BLaER1 (cell line): Measurements from ENCODE around the gene CELF4.

Experiments used
- H3K27ac ChIP-seq: shearing (Covaris generic); formaldehyde crosslinking; 2 replicates; pipeline ENCODE4 v1.8.1; 2022
- H3K27me3 ChIP-seq: shearing (Covaris generic); formaldehyde crosslinking; 2 replicates; pipeline ENCODE4 v1.8.1; 2022
- H3K36me3 ChIP-seq: shearing (Covaris generic); formaldehyde crosslinking; 2 replicates; pipeline ENCODE4 v1.8.1; 2022
- H3K4me1 ChIP-seq: shearing (Covaris generic); formaldehyde crosslinking; 2 replicates; pipeline ENCODE4 v1.8.1; 2022
- H3K4me2 ChIP-seq: shearing (Covaris generic); formaldehyde crosslinking; 2 replicates; pipeline ENCODE4 v1.8.1; 2022
- H3K4me3 ChIP-seq: shearing (Covaris generic); formaldehyde crosslinking; 2 replicates; pipeline ENCODE4 v1.8.1; 2022
- H3K9ac ChIP-seq: shearing (Covaris generic); formaldehyde crosslinking; 2 replicates; pipeline ENCODE4 v1.8.1; 2022
- H3K9me3 ChIP-seq: shearing (Covaris generic); formaldehyde crosslinking; 2 replicates; pipeline ENCODE4 v1.8.1; 2022
- H4K20me1 ChIP-seq: shearing (Covaris generic); formaldehyde crosslinking; 2 replicates; pipeline ENCODE4 v1.8.1; 2022
- Cebpa-rat ChIP-seq: shearing (Covaris generic); IDR thresholded peaks from 2 replicates; pipeline ENCODE4 v1.8.1; 2022

Gene CELF4

GRCh38 chr18:37393221-37393827 lies 172.3 kb downstream of the CELF4 start:
- Histone ChIP-seq H3K36me3 (no peaks in the 10 kb centered on the region), H3K27me3 (peaks cover 25% of the 10 kb centered on the region), H3K4me1 (peaks cover 6% of the 10 kb centered on the region; the same call in 1 of the 2 replicates), H3K27ac (no peak overlapping the region), H4K20me1 (no peaks in the 10 kb centered on the region), H3K4me2 (peak overlapping the region; percentile 52), H3K9me3 (peaks cover 18% of the 10 kb centered on the region), H3K9ac (no peak overlapping the region), H3K4me3 (peak overlapping the region; percentile 38; the same call in 1 of the 2 replicates)
- no peak for TF ChIP-seq Cebpa-rat

GRCh38 chr18:37392648-37393047 lies 172.9 kb downstream of the CELF4 start:
- H3K4me2 ChIP-seq = no peak overlapping the region
- H3K36me3 ChIP-seq = no peaks in the 10 kb centered on the region
- peaks cover 6% of the 10 kb centered on the region; the same call in 1 of the 2 replicates for H3K4me1 ChIP-seq
- peaks cover 25% of the 10 kb centered on the region for H3K27me3 ChIP-seq
- no peak overlapping the region for H3K9ac ChIP-seq
- no peak overlapping the region for H3K27ac ChIP-seq
- H3K4me3 ChIP-seq = no peak overlapping the region
- no peaks in the 10 kb centered on the region for H4K20me1 ChIP-seq
- peaks cover 18% of the 10 kb centered on the region for H3K9me3 ChIP-seq
- no peak for TF ChIP-seq Cebpa-rat

- Histone ChIP-seq H3K27ac (no peak overlapping the region), H3K4me3 (no peak overlapping the region), H3K36me3 (no peaks in the 10 kb centered on the region), H3K4me1 (peaks cover 6% of the 10 kb centered on the region; the same call in 1 of the 2 replicates), H3K4me2 (no peak overlapping the region), H4K20me1 (no peaks in the 10 kb centered on the region), H3K9ac (no peak overlapping the region), H3K9me3 (peaks cover 18% of the 10 kb centered on the region), H3K27me3 (peaks cover 25% of the 10 kb centered on the region)
- TF ChIP-seq Cebpa-rat = no peak
Observed at GRCh38 chr18:37391698-37392548, 173.7 kb downstream of the CELF4 start.

GRCh38 chr18:37391156-37391555 lies 174.4 kb downstream of the CELF4 start:
- Histone ChIP-seq H3K4me2 (no peak overlapping the region), H4K20me1 (no peaks in the 10 kb centered on the region), H3K36me3 (no peaks in the 10 kb centered on the region), H3K27ac (no peak overlapping the region), H3K9me3 (peaks cover 18% of the 10 kb centered on the region), H3K27me3 (peaks cover 25% of the 10 kb centered on the region), H3K4me3 (no peak overlapping the region), H3K9ac (no peak overlapping the region), H3K4me1 (peaks cover 6% of the 10 kb centered on the region; the same call in 1 of the 2 replicates)
- no peak for TF ChIP-seq Cebpa-rat

- Histone ChIP-seq H4K20me1 (no peaks in the 10 kb centered on the region), H3K27me3 (peaks cover 25% of the 10 kb centered on the region), H3K9ac (no peak overlapping the region), H3K4me3 (no peak overlapping the region), H3K4me1 (peaks cover 6% of the 10 kb centered on the region; the same call in 1 of the 2 replicates), H3K9me3 (peaks cover 18% of the 10 kb centered on the region), H3K27ac (no peak overlapping the region), H3K4me2 (no peak overlapping the region), H3K36me3 (no peaks in the 10 kb centered on the region)
- TF ChIP-seq Cebpa-rat = no peak
Observed at GRCh38 chr18:37390687-37391086, 174.9 kb downstream of the CELF4 start.

- no peaks in the 10 kb centered on the region for H4K20me1 ChIP-seq
- H3K4me1 ChIP-seq = peaks cover 6% of the 10 kb centered on the region; the same call in 1 of the 2 replicates
- no peak overlapping the region for H3K9ac ChIP-seq
- no peak overlapping the region for H3K27ac ChIP-seq
- H3K4me3 ChIP-seq = no peak overlapping the region
- peaks cover 25% of the 10 kb centered on the region for H3K27me3 ChIP-seq
- no peak for TF ChIP-seq Cebpa-rat
- H3K36me3 ChIP-seq = no peaks in the 10 kb centered on the region
- no peak overlapping the region for H3K4me2 ChIP-seq
- H3K9me3 ChIP-seq = peaks cover 18% of the 10 kb centered on the region
Observed at GRCh38 chr18:37389684-37390368, 175.8 kb downstream of the CELF4 start.

- Histone ChIP-seq H3K9me3 (peaks cover 18% of the 10 kb centered on the region), H4K20me1 (no peaks in the 10 kb centered on the region), H3K27ac (no peak overlapping the region), H3K4me3 (no peak overlapping the region), H3K9ac (no peak overlapping the region), H3K36me3 (no peaks in the 10 kb centered on the region), H3K4me1 (peaks cover 12% of the 10 kb centered on the region), H3K4me2 (no peak overlapping the region), H3K27me3 (peaks cover 18% of the 10 kb centered on the region)
- TF ChIP-seq Cebpa-rat = no peak
Observed at GRCh38 chr18:37389041-37389440, 176.6 kb downstream of the CELF4 start.

- Histone ChIP-seq H3K4me3 (no peak overlapping the region), H4K20me1 (no peaks in the 10 kb centered on the region), H3K4me1 (peaks cover 12% of the 10 kb centered on the region), H3K9ac (no peak overlapping the region), H3K27me3 (peaks cover 12% of the 10 kb centered on the region), H3K36me3 (no peaks in the 10 kb centered on the region), H3K9me3 (peaks cover 18% of the 10 kb centered on the region), H3K27ac (no peak overlapping the region), H3K4me2 (no peak overlapping the region)
- TF ChIP-seq Cebpa-rat = no peak
Observed at GRCh38 chr18:37388413-37388812, 177.2 kb downstream of the CELF4 start.

GRCh38 chr18:37385846-37386778 lies 179.5 kb downstream of the CELF4 start:
- no peaks in the 10 kb centered on the region for H3K27me3 ChIP-seq
- no peak overlapping the region for H3K4me3 ChIP-seq
- TF ChIP-seq Cebpa-rat = no peak

More at GRCh38 chr18:37385846-37386778, 179.5 kb downstream of the CELF4 start:
- H3K4me2 ChIP-seq = no peak overlapping the region
- no peaks in the 10 kb centered on the region for H4K20me1 ChIP-seq
- H3K4me1 ChIP-seq = peaks cover 8% of the 10 kb centered on the region
- H3K9me3 ChIP-seq = peaks cover 18% of the 10 kb centered on the region
- H3K27ac ChIP-seq = no peak overlapping the region
- H3K36me3 ChIP-seq = no peaks in the 10 kb centered on the region
- H3K9ac ChIP-seq = no peak overlapping the region
